ENCODE measurements around the gene MIB2.

Gene MIB2

DNA sequence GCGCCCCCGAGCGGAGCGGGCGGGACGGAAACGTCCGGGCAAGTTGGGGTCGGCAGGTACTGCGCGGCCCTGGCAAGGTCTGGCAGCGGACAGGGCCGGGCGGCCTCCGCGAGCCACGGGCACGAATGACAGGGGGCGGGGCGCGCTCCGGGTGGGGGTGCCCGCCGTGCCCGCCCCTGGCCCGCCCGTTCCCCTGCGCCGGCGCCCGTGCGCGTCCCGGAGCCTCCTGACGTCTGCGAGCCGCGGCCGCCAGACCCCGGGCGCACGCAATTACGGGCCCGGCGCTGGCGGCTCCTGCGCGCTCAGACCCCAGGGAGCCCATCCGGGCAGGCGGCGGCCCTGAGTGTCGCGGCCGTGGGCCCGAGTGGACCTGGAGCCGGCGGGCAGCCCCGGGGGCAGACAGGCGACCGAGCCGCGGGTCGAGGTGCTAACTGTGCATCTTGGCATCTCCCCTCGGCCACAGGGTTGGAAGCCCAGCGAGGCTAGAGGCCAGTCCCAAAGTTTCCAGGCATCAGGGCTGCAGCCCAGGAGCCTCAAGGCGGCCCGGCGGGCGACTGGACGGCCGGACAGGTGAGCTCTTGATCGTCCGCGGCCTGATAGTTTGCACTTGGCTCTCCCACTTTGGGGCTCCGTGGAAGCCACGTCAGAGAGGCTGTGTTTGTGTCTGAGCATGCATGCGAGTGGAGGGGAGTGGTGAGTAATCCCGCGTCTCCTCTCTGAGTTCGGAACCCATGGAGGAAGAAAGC is 918 bp downstream of the MIB2 start:
- DNase-seq = no peak

DNA sequence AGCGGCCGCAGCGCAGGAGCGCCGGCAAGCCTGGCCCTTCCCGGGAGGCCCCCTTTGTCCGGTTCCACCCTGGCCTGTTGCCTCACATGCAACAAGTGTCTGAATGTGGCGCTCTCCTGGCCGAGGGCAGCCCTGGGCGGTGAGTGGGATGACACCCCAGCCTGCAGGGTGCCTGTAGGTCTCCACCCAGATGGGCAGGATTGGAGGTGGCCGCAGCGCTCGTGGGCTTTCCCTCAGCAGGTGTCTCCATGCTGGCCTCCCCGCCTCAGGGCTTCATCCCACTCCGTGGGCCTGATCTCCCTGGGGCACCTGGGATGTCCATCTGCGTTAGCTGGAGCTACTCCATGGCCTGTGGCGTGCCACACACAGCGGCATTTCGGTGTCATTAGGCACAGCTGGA is 1.5 kb downstream of the MIB2 start:
- DNase-seq = no peak

DNA sequence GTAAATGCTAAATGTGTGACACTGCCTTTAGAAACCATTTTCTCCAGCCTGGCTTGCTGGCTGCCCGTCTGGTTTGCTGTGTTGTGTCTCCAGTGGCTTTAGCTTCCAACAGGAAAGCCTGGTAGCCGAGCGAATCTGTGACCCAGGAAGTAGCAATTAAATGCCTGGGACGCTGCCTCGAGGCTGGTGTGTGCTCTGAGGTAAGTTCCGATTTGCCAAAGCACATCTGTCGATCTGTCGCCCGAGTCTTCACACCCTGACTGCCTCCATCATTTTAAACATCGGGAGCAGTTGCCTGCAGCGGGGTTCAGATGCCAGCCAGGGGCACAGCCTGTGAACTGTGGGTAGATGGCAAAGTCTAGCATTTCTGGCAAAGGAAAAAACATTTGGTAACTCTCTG is 2.2 kb downstream of the MIB2 start:
- DNase-seq = no peak

DNA sequence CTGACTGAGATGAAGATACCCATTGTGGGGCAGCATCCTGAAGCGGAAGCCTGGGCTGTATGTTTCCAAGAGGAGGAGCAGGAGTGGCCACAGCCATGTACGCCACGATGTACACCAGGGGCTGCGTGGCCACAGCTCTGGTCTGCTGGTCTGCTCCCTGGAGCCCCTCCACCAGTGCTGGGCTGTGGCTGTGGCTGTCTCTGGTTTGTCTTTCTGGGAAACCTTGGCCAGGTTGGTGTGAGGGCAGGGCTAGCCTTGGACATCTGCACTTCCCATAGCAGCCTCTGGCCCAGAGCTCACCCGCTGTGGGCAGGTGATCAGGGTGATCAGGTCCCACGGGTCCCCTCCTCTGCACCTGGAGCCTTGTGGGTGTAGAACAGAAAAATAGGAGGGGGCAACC is 2.6 kb downstream of the MIB2 start:
- no peak for DNase-seq

DNA sequence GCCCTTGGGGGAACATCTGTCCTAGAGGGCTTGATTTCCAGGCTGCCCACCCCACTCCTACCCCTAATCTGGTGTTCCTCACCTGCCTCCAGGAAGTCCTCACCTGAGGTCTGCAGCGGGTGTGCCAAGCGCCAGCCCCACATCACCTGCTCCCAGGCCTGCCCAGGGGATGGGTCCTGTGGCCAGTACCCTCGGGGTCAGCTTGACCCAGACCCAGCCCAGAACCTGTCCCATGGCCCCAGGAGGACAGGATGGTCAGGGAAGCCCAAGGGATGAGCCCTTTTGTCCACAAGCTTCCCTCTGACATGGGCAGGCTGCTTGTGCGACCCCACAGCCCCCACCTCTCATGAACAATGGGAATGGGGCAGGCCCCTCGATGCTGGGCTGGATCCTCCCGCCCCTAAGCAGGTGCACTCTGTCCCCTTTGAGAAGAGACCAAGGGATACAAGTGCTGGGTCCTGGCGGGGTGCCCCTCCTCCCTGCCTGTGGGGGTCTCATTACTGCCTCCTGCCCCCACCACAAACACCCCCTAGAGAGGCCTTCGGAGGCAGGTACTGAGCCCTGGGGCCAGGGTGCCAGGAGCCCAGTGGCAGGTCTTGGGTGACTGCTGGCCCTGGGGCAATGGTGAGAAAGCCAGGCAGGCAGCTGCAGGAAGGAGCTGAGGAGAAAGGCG is 3.2 kb downstream of the MIB2 start:
- no peak for DNase-seq

GRCh38 chr1:1619917-1620361 is 4.6 kb downstream of the MIB2 start:
- no peak for DNase-seq

GRCh38 chr1:1620433-1621139 is 5.3 kb downstream of the MIB2 start:
- no peak for DNase-seq

DNA sequence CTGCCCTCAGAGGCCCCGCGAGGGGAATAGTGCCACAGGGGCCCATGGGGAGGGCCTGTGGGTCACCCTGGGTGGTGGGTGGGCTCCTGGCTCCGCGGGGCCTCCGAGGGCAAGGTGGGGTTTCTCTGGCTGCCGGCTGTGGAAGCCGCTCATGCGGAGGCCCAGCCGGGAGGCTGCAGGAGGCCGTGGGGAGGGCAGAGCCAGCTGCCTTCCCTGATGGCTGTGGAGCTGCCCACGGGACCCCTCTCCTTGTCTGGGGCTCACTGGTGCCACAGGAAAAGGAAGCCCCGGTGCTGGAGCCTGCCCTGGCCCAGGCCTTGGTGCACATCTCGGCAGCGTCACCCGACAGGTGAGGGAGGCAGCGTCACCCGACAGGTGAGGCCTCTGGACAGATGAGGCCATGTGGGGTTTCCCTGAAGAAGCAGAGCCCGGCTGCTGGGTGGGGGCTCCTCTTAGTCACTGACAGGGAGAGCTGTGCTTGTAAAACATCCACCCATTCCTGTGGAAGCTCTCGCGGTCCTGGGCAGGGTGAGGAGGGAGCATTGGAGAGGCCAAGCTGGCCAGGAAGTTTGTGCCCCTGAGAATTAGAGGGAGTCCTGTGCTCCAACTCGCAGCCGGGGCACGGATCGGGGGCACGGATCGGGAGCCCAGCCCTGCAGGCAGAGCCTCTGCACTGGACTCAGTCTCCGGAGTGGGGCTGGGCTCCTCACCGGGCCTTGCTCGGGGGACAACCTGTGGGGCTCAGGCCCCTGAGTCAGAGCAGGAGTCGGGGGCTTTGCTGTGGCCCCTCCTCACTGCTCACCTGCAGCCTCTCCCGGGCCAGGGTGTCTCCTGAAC is 6.1 kb downstream of the MIB2 start:
- no peak for DNase-seq

GRCh38 chr1:1622010-1622787 is 6.9 kb downstream of the MIB2 start:
- DNase-seq = no peak

DNA sequence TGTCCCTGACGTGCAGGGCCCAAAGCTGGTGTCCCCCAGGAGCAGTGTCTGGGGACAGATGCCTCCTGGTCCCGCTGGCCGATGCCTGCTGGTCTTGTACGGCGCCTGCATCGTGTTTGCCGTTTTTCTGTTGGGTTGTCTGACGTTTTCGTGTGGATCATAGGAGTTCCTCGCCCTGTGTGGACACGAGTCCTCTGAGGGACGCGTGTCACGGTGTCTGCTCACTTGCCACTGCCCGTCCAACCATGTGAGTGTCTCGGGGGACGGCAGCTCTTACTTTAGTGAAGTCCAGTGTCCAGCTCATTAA is 7.4 kb downstream of the MIB2 start:
- no peak for DNase-seq

- DNase-seq = no peak
Observed at GRCh38 chr1:1623181-1623630, 7.9 kb downstream of the MIB2 start.

GRCh38 chr1:1623631-1624442 is 8.5 kb downstream of the MIB2 start:
- peak; percentile 39 for DNase-seq

DNA sequence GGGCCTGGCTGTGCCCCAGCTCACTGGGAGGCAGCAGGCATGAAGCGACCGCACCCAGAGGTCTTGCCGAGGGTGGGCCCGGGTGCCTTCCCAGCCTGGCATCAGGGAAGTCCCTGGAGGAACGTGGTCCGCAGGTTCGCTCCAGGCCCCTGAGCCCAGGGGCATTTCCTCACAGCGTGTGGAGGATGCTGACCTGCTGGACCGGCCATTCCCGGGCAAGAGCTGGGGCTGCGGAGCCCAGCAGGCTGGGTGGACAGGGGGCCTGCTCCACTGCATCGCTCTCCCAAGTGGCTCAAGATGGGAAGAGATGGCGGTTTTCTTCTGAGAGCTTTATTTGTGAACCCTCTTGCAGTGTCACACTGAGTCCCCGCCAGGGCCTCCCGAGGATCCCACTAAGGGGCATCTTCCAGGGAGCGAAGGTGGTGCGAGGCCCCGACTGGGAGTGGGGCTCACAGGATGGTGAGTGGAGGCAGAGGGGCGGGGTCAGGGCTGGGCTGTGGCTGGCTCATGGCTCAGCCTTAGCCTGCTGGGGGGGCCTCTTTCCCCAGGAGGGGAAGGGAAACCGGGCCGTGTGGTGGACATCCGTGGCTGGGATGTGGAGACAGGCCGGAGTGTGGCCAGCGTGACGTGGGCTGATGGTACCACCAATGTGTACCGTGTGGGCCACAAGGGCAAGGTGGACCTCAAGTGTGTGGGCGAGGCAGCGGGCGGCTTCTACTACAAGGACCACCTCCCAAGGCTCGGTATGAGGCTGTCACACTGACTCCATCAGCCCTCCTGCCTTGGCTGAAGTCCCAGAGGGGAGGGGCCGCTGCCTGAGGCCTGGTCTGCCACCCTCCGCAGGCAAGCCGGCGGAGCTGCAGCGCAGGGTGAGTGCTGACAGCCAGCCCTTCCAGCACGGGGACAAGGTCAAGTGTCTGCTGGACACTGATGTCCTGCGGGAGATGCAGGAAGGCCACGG is 9.4 kb downstream of the MIB2 start:
- peak; percentile 64 for DNase-seq

- peak; percentile 44 for DNase-seq
Observed at GRCh38 chr1:1625404-1625775, 10.1 kb downstream of the MIB2 start.

- DNase-seq = peak; percentile 46
Observed at GRCh38 chr1:1625824-1626206, 10.5 kb downstream of the MIB2 start.

DNA sequence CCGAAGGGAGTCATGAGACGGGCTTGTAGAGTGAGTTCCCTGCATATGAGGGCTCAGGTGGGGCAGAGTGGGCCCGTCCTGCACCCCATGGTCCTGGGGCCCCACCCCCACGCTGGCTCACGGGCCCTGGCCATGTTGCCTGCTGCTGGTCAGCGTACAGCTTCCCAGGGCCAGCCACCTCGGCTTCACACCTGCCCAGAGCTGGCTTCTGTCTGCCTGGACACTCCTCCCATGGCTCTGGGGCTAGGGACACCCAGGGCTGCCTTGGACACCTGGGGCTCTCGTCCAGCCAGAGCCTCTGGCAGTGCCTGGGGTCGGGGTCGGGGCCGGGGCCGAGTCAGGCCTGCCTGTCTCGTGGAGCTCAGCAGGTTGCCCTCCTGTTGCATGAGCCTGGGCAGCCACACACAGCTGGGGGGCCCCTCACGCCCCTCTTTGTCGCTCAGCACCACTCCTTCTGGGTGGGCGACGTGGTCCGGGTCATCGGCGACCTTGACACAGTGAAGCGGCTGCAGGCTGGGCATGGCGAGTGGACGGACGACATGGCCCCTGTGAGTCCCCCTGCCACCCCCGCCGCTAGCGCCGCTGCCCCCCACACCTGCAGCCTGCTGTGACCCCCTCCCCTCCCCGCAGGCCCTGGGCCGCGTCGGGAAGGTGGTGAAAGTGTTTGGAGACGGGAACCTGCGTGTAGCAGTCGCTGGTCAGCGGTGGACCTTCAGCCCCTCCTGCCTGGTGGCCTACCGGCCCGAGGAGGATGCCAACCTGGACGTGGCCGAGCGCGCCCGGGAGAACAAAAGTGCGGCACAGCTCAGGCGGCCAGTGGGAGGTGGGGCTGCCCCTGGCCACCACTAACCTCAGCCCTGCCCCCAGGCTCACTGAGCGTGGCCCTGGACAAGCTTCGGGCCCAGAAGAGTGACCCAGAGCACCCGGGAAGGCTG is 11.2 kb downstream of the MIB2 start:
- DNase-seq = peak; percentile 42

GRCh38 chr1:1627261-1627828 is 12.0 kb downstream of the MIB2 start:
- DNase-seq = no peak
